ENCODE data around the gene RNF144B.

DNA sequence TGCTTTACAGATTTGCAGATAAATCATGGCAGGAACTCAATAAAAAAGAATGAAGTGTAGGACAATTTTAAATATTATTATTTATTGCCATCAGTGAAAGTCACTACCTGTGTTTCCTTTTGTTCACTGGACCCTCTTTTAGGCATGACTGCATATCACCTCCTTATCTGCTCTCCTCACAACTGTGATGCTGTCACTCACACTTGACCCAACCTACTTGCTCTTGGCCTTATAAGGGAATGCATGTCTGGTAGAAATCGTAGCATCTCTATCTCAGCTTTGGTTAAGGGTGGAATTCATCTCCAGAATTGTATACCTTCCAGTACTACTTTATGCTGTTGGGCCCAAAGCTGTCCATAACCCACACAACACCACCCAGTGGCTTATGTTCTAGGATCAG, 47.6 kb upstream of the RNF144B start:
- no peak for TF ChIP-seq POLR2AphosphoS5 (IDR thresholded peaks at IDR 0.05; ENCODE audit: low read depth, low read length)
- TF ChIP-seq CHD2 (IDR thresholded peaks at IDR 0.05; ENCODE audit: low read length) = no peak
- TF ChIP-seq CTCF (IDR thresholded peaks at IDR 0.05; ENCODE audit: control extremely low read depth in 1 of 3, insufficient read depth in 1 of 3, low read depth in 1 of 3, low read length in 3 of 3) = no peak
- no peak for TF ChIP-seq CBX8 (IDR thresholded peaks at IDR 0.05; ENCODE audit: borderline replicate concordance, low read depth, low read length)
- TF ChIP-seq YY1 (IDR thresholded peaks at IDR 0.05; ENCODE audit: low read depth, low read length) = no peak
- TF ChIP-seq TAF1 (IDR thresholded peaks at IDR 0.05; ENCODE audit: low read depth, low read length) = no peak
- TF ChIP-seq PHF8 (conservative IDR thresholded peaks at IDR 0.05; ENCODE audit: low read depth, low read length) = no peak
- no peak for TF ChIP-seq EZH2 (IDR thresholded peaks at IDR 0.05; ENCODE audit: low read depth, low read length, severe bottlenecking)

Data from H1 (cell line).